ENCODE results near the gene BABAM2. TPM values are rescaled to one million over a fixed set of nuclear protein-coding genes. Genes with fewer than 3 reads are reported as not detected.

BABAM2 gene
- total RNA-seq, 1 experiment from 2014 or later, result 16.3 TPM

GRCh38 chr2:28305202-28305601, 414.7 kb downstream of the BABAM2 start:
- H3K27ac ChIP-seq (ENCODE audit: low read length), result no peak overlapping the region
- H3K27me3 ChIP-seq (ENCODE audit: low read length), result no peaks in the 10 kb centered on the region
- no peaks in the 10 kb centered on the region for H3K4me1 ChIP-seq (ENCODE audit: insufficient read depth, low read length)
- no peaks in the 10 kb centered on the region for H4K20me1 ChIP-seq (ENCODE audit: low read length)
- POLR2A ChIA-PET (ENCODE audit: unreplicated experiment), result no interaction called here
- BruUV-seq (replicated peaks), result no TSS peak
- TF ChIP-seq, protein P1, sequence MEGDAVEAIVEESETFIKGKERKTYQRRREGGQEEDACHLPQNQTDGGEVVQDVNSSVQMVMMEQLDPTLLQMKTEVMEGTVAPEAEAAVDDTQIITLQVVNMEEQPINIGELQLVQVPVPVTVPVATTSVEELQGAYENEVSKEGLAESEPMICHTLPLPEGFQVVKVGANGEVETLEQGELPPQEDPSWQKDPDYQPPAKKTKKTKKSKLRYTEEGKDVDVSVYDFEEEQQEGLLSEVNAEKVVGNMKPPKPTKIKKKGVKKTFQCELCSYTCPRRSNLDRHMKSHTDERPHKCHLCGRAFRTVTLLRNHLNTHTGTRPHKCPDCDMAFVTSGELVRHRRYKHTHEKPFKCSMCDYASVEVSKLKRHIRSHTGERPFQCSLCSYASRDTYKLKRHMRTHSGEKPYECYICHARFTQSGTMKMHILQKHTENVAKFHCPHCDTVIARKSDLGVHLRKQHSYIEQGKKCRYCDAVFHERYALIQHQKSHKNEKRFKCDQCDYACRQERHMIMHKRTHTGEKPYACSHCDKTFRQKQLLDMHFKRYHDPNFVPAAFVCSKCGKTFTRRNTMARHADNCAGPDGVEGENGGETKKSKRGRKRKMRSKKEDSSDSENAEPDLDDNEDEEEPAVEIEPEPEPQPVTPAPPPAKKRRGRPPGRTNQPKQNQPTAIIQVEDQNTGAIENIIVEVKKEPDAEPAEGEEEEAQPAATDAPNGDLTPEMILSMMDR (conservative IDR thresholded peaks at IDR 0.05; ENCODE audit: low read depth, low read length), result no peak
- TF ChIP-seq EZH2 (IDR thresholded peaks at IDR 0.05; ENCODE audit: low read length, unreplicated experiment) (no peak), EZH2phosphoT487 (IDR thresholded peaks at IDR 0.05; ENCODE audit: borderline replicate concordance, low read length) (no peak)
- CTCF ChIA-PET, result no interaction called here
- H3K9me3 ChIP-seq (ENCODE audit: low read length), result peaks cover 7% of the 10 kb centered on the region; the same call in 1 of the 2 replicates
- intact Hi-C loops (cut with micrococcal nuclease), result no loop called here
- DNase-seq (no peak), ATAC-seq (no peak)
- peaks cover 5% of the 10 kb centered on the region; the same call in 1 of the 2 replicates for H3K36me3 ChIP-seq (ENCODE audit: low read depth, low read length)
- no peak overlapping the region for H3K4me2 ChIP-seq (ENCODE audit: low read length)
- H3K79me2 ChIP-seq (ENCODE audit: low read length), result no peaks in the 10 kb centered on the region
- H3K4me3 ChIP-seq (ENCODE audit: low read length), result no peak overlapping the region
- no peaks in the 10 kb centered on the region for H3F3A ChIP-seq (ENCODE audit: low read length, unreplicated experiment)
- no peaks in the 10 kb centered on the region for H3K9me2 ChIP-seq (replicated peaks; ENCODE audit: low read length)
- H3K9ac ChIP-seq (ENCODE audit: low read length), result no peak overlapping the region
- no peak overlapping the region for H2AFZ ChIP-seq (ENCODE audit: low read length)

DNA sequence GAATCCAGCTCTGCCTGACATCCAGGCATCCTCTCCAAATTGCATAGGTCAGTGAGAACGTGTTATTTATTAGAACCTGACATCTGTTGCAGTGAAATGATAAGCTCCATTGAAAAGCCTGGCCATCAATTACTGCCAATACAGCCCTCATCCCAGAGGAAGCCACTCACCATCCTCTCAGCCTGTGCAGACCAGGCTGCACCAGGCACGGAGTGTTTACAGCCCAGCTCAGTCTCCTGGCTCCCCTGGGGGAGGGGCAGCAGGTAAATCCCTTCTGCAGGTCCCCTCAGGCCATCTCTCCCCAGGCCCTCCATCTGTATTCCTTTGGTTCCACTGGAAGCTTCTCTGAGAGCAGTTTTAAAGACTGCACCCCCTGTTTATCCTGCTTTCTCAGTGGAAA, 419.6 kb downstream of the BABAM2 start:
- H4K20me1 ChIP-seq (ENCODE audit: low read length), result no peaks in the 10 kb centered on the region
- no peak overlapping the region for H3K27ac ChIP-seq (ENCODE audit: low read length)
- no peak overlapping the region for H3K9ac ChIP-seq (ENCODE audit: low read length)
- ChIA-PET POLR2A (ENCODE audit: unreplicated experiment) (no interaction called here), CTCF (no interaction called here)
- H3K79me2 ChIP-seq (ENCODE audit: low read length), result no peaks in the 10 kb centered on the region
- no peak for DNase-seq
- H3F3A ChIP-seq (ENCODE audit: low read length, unreplicated experiment), result no peaks in the 10 kb centered on the region
- BruUV-seq (replicated peaks), result no TSS peak
- H3K27me3 ChIP-seq (ENCODE audit: low read length), result no peaks in the 10 kb centered on the region
- no peak overlapping the region for H3K4me3 ChIP-seq (ENCODE audit: low read length)
- 0 out of 2 replicates have a peak, but pooled peaks cover 4% of the 10 kb centered on the region for H3K9me3 ChIP-seq (ENCODE audit: low read length)
- H2AFZ ChIP-seq (ENCODE audit: low read length), result no peak overlapping the region
- no peaks in the 10 kb centered on the region for H3K9me2 ChIP-seq (replicated peaks; ENCODE audit: low read length)
- H3K4me1 ChIP-seq (ENCODE audit: insufficient read depth, low read length), result peaks cover 8% of the 10 kb centered on the region; the same call in 1 of the 2 replicates
- no peak for ATAC-seq
- TF ChIP-seq, protein P1 (conservative IDR thresholded peaks at IDR 0.05; ENCODE audit: low read depth, low read length), result no peak
- TF ChIP-seq EZH2phosphoT487 (IDR thresholded peaks at IDR 0.05; ENCODE audit: borderline replicate concordance, low read length), result no peak
- TF ChIP-seq EZH2 (IDR thresholded peaks at IDR 0.05; ENCODE audit: low read length, unreplicated experiment), result no peak
- no peak overlapping the region for H3K4me2 ChIP-seq (ENCODE audit: low read length)
- intact Hi-C loops (cut with micrococcal nuclease), result no loop called here
- peaks cover under 1% of the 10 kb centered on the region; the same call in 1 of the 2 replicates for H3K36me3 ChIP-seq (ENCODE audit: low read depth, low read length)

DNA sequence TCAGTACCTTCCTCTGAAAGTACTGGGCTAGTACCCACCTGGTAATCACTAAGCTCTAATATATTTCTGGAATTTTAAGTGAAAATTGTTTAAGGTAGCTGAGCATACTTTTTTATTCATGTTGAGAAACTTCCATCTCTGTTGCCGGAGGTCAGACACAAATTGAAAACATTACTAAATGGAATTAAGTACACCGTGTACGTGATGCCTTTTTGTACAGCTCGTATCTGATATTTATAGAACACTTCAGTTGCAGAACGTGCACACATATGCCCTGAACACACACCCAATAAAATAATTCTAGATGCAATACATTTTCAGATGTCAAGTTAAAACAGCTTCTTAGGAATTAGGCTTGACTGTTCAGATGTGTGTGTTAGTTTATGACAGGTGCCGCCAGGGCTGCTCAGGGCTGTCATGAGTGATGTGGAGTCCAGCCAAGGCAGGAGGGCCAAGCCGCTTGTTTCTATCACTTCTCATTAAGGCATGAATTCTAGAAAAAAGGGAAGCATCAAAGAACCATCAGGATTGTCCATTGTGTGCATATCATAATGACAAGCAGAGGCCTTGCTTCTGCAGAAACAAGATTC, 421.2 kb downstream of the BABAM2 start:
- H3K4me2 ChIP-seq (ENCODE audit: low read length), result no peak overlapping the region
- H4K20me1 ChIP-seq (ENCODE audit: low read length), result no peaks in the 10 kb centered on the region
- H3K36me3 ChIP-seq (ENCODE audit: low read depth, low read length), result no peaks in the 10 kb centered on the region
- DNase-seq (no peak), ATAC-seq (no peak)
- peaks cover 8% of the 10 kb centered on the region; the same call in 1 of the 2 replicates for H3K4me1 ChIP-seq (ENCODE audit: insufficient read depth, low read length)
- BruUV-seq (replicated peaks), result no TSS peak
- H3K9me2 ChIP-seq (replicated peaks; ENCODE audit: low read length), result no peaks in the 10 kb centered on the region
- no peak overlapping the region for H3K27ac ChIP-seq (ENCODE audit: low read length)
- ChIA-PET POLR2A (ENCODE audit: unreplicated experiment) (no interaction called here), CTCF (no interaction called here)
- H3K27me3 ChIP-seq (ENCODE audit: low read length), result no peaks in the 10 kb centered on the region
- TF ChIP-seq, protein P1 (conservative IDR thresholded peaks at IDR 0.05; ENCODE audit: low read depth, low read length), result no peak
- TF ChIP-seq EZH2phosphoT487 (IDR thresholded peaks at IDR 0.05; ENCODE audit: borderline replicate concordance, low read length) (no peak), EZH2 (IDR thresholded peaks at IDR 0.05; ENCODE audit: low read length, unreplicated experiment) (no peak)
- no peak overlapping the region for H3K4me3 ChIP-seq (ENCODE audit: low read length)
- no peak overlapping the region for H2AFZ ChIP-seq (ENCODE audit: low read length)
- H3K9me3 ChIP-seq (ENCODE audit: low read length), result no peaks in the 10 kb centered on the region
- H3K9ac ChIP-seq (ENCODE audit: low read length), result no peak overlapping the region
- intact Hi-C loops (cut with micrococcal nuclease), result no loop called here
- H3F3A ChIP-seq (ENCODE audit: low read length, unreplicated experiment), result no peaks in the 10 kb centered on the region
- no peaks in the 10 kb centered on the region for H3K79me2 ChIP-seq (ENCODE audit: low read length)

All from PC-3 (cell line).